Caco-2 (cell line): ENCODE results near the gene TCAIM. TPM values are rescaled to one million over a fixed set of nuclear protein-coding genes. Genes with fewer than 3 reads are reported as not detected.

Source experiments
- BruUV-seq: library from RNA; stranded (reverse); fragments of 400-500 nt; replicated peaks from 2 replicates; lab custom pipeline; 2021; lab: Mats Ljungman, UMichigan
- CTCF ChIA-PET: fragments of 300-600 bp; sonication (Branson Sonifier 250); formaldehyde crosslinking; loops from one replicate; lab custom pipeline; 2022; ENCODE audit warnings: antibody characterized with exemption; lab: Charles Lee
- POLR2A ChIA-PET: fragments of 300-600 bp; sonication (Branson Sonifier 250); formaldehyde crosslinking; loops from one replicate; lab custom pipeline; 2022; ENCODE audit warnings: antibody characterized with exemption; lab: Charles Lee
- DNase-seq, 2 experiments: peaks; one replicate each; pipeline versions ENCODE4 v3.0.0 to v3.0.0-alpha.2; 2020 to 2022
- H3K27me3 ChIP-seq: replicated peaks from 2 replicates; pipeline ENCODE4 v1.6.0; 2011; ENCODE audit warnings: low read length; ENCODE audit not compliant: control insufficient read depth, insufficient read depth
- H3K36me3 ChIP-seq: 2 replicates; pipeline ENCODE4 v1.5.1; 2011; ENCODE audit warnings: low read length; ENCODE audit not compliant: control insufficient read depth, insufficient read depth
- H3K4me1 ChIP-seq: fragments of 250-450 bp; sonication (Bioruptor Pico); 2 replicates; pipeline ENCODE4 v1.5.1; 2020; ENCODE audit warnings: mild to moderate bottlenecking
- H3K4me3 ChIP-seq: 2 replicates; pipeline ENCODE4 v1.5.1; 2011; ENCODE audit warnings: low read depth, mild to moderate bottlenecking, control low read depth, low read length
- H3K9me3 ChIP-seq: fragments of 250-450 bp; sonication (Bioruptor Pico); 2 replicates; pipeline ENCODE4 v1.5.1; 2020; ENCODE audit warnings: mild to moderate bottlenecking, moderate library complexity
- H3K27ac Mint-ChIP-seq: one replicate; pipeline ENCODE4 v1.8.0; 2022; ENCODE audit warnings: mixed read lengths; ENCODE audit not compliant: unreplicated experiment
- H3K27me3 Mint-ChIP-seq: one replicate; pipeline ENCODE4 v1.8.0; 2022; ENCODE audit warnings: mixed read lengths; ENCODE audit not compliant: insufficient read depth, unreplicated experiment
- H3K36me3 Mint-ChIP-seq: one replicate; pipeline ENCODE4 v1.8.0; 2022; ENCODE audit warnings: mild to moderate bottlenecking, mixed read lengths; ENCODE audit not compliant: insufficient read depth, unreplicated experiment
- H3K4me1 Mint-ChIP-seq: one replicate; pipeline ENCODE4 v1.8.0; 2022; ENCODE audit warnings: low read depth, mixed read lengths; ENCODE audit not compliant: unreplicated experiment
- H3K4me3 Mint-ChIP-seq: one replicate; pipeline ENCODE4 v1.8.0; 2022; ENCODE audit warnings: mild to moderate bottlenecking, moderate library complexity, mixed read lengths; ENCODE audit not compliant: unreplicated experiment
- H3K9me3 Mint-ChIP-seq: one replicate; pipeline ENCODE4 v1.8.0; 2022; ENCODE audit warnings: mixed read lengths; ENCODE audit not compliant: unreplicated experiment
- CTCF ChIP-seq, 2 experiments: fragments of 200-600 bp in 1 of 2; IDR thresholded peaks; 1 replicate in 1 of 2; 2 replicates in 1 of 2; pipeline versions ENCODE4 v1.5.1 to v1.8.0; 2011 to 2022; ENCODE audit warnings: antibody characterized with exemption in 1 of 2, control low read depth in 1 of 2, inconsistent platforms in 1 of 2, low read depth in 1 of 2, low read length in 1 of 2, mild to moderate bottlenecking in 1 of 2, moderate library complexity in 1 of 2; ENCODE audit not compliant: insufficient read depth in 1 of 2, severe bottlenecking in 1 of 2, unreplicated experiment in 1 of 2
- intact Hi-C: fragments of 100-400 bp; cut with micrococcal nuclease; formaldehyde crosslinking; loops from one replicate; pipeline ENCODE4 v1.10.0; 2022; ENCODE audit not compliant: unreplicated experiment
- total RNA-seq: library from RNA; stranded (reverse); gene quantifications from 2 replicates; pipeline ENCODE4 v1.2.3, GENCODE V29; 2022

TCAIM gene
- total RNA-seq, 1 experiment from 2014 or later = 15.0 TPM

DNA sequence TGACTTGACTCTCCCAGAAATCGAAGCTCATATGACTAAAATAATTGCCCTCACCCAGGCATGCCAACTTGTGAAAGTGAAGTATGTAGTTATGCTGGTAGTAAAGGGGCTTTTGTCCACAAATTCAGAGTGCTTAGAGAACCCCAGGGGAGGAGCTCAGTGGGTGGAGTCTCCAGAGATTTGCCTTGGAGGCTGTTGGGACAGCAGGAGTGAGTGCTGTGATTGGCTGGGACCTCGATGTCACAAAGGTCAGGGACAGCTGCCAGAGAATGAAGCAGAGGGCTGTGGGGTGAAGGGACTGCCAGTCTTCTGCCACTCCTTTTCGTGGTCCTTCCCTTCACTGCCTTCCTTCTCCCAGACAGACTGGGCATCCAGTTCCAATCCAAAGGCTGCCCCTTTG, 89.1 kb downstream of the TCAIM start:
- H3K27me3 Mint-ChIP-seq = no peaks in the 10 kb centered on the region
- CTCF ChIA-PET = no interaction called here

DNA sequence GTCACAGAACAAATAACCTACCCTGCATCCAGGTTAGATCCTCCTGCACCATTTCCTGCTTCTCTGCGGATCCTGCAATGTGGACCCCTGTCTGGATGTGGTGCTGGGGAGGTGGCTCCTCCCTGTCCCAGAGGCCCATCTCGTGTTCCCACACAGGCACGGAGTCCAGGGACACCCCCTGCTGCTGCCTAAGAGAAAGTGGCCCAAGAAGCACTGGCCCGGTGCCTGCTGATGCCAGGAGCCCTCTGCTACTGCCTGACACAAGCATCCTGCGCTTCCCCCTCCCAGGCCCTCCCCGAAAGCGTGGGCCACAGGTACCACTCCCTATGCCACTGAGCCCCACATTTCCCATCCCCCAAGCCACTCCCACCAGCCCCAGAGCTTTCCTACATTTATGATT, 90.3 kb downstream of the TCAIM start:
- CTCF ChIA-PET = no interaction called here
- POLR2A ChIA-PET = no interaction called here
- H3K9me3 Mint-ChIP-seq = no peaks in the 10 kb centered on the region

More for the DNA sequence above, 89.1 kb downstream of the TCAIM start:
- no TSS peak for BruUV-seq
- no peaks in the 10 kb centered on the region for H3K27me3 ChIP-seq
- POLR2A ChIA-PET = no interaction called here
- H3K36me3 Mint-ChIP-seq = no peaks in the 10 kb centered on the region
- H3K9me3 Mint-ChIP-seq = no peaks in the 10 kb centered on the region
- H3K27ac Mint-ChIP-seq = no peak overlapping the region
- H3K36me3 ChIP-seq = no peaks in the 10 kb centered on the region
- TF ChIP-seq CTCF (IDR thresholded peaks at IDR 0.05; ENCODE audit: insufficient read depth in 1 of 2, low read depth in 1 of 2, low read length in 1 of 2, severe bottlenecking in 1 of 2, unreplicated experiment in 1 of 2) = no peak
- no peaks in the 10 kb centered on the region for H3K4me1 ChIP-seq
- DNase-seq = no peak
- H3K4me3 Mint-ChIP-seq = no peak overlapping the region
- no peaks in the 10 kb centered on the region for H3K4me1 Mint-ChIP-seq
- no peak overlapping the region for H3K4me3 ChIP-seq
- intact Hi-C loops = no loop called here
- no peaks in the 10 kb centered on the region for H3K9me3 ChIP-seq

GRCh38 chr3:44429459-44429858, 90.9 kb downstream of the TCAIM start:
- no peak for DNase-seq
- Histone ChIP-seq H3K4me3 (no peak overlapping the region), H3K27me3 (no peaks in the 10 kb centered on the region), H3K4me1 (no peaks in the 10 kb centered on the region), H3K36me3 (no peaks in the 10 kb centered on the region), H3K9me3 (no peaks in the 10 kb centered on the region)
- no peaks in the 10 kb centered on the region for H3K4me1 Mint-ChIP-seq
- TF ChIP-seq CTCF (IDR thresholded peaks at IDR 0.05; ENCODE audit: insufficient read depth in 1 of 2, low read depth in 1 of 2, low read length in 1 of 2, severe bottlenecking in 1 of 2, unreplicated experiment in 1 of 2) = no peak
- no TSS peak for BruUV-seq
- H3K4me3 Mint-ChIP-seq = no peak overlapping the region
- CTCF ChIA-PET = no interaction called here
- POLR2A ChIA-PET = no interaction called here
- H3K9me3 Mint-ChIP-seq = no peaks in the 10 kb centered on the region
- intact Hi-C loops = no loop called here
- H3K36me3 Mint-ChIP-seq = no peaks in the 10 kb centered on the region
- no peak overlapping the region for H3K27ac Mint-ChIP-seq
- no peaks in the 10 kb centered on the region for H3K27me3 Mint-ChIP-seq

More for the DNA sequence above, 90.3 kb downstream of the TCAIM start:
- TF ChIP-seq CTCF (IDR thresholded peaks at IDR 0.05; ENCODE audit: insufficient read depth in 1 of 2, low read depth in 1 of 2, low read length in 1 of 2, severe bottlenecking in 1 of 2, unreplicated experiment in 1 of 2) = no peak
- H3K9me3 ChIP-seq = no peaks in the 10 kb centered on the region
- no peaks in the 10 kb centered on the region for H3K36me3 Mint-ChIP-seq
- no peak for DNase-seq
- H3K36me3 ChIP-seq = no peaks in the 10 kb centered on the region
- no peak overlapping the region for H3K4me3 Mint-ChIP-seq
- no peaks in the 10 kb centered on the region for H3K27me3 ChIP-seq
- no TSS peak for BruUV-seq
- H3K4me3 ChIP-seq = no peak overlapping the region
- intact Hi-C loops = no loop called here
- H3K4me1 ChIP-seq = no peaks in the 10 kb centered on the region
- H3K27me3 Mint-ChIP-seq = no peaks in the 10 kb centered on the region
- no peak overlapping the region for H3K27ac Mint-ChIP-seq
- no peaks in the 10 kb centered on the region for H3K4me1 Mint-ChIP-seq
